ENCODE results near the gene INSIG2. TPM values are rescaled to one million over a fixed set of nuclear protein-coding genes. Genes with fewer than 3 reads are reported as not detected.

Gene INSIG2
- total and polyA plus RNA-seq, 12 donors: 5.6 to 19.3 (median 13.5) TPM

- Histone ChIP-seq H3K27me3 (peaks cover 0 to 76% (median 50%) of the 10 kb centered on the region in 7 donors), H3K4me3 (no peak overlapping the region), H3K9me3 (no peaks in the 10 kb centered on the region), H3K4me1 (peaks cover 0 to 34% (median 0%) of the 10 kb centered on the region in 9 donors), H3K36me3 (no peaks in the 10 kb centered on the region), H3K27ac (no peak overlapping the region)
- DNase-seq: no peak
- no peak for ATAC-seq
- WGBS, 2 donors: 82 to 87% methylated on average over 2 of the region's 2 CpGs
- no peak for TF ChIP-seq CTCF (IDR thresholded peaks at IDR 0.05)
- intact Hi-C loops (cut with DNase I): loop anchor here in 1 of 10 donors (5.0 kb wide), 1 partner anchor 806 kb away; no protein-coding TSS in a partner anchor
These were observed 37.3 kb upstream of the INSIG2 start for GRCh38 chr2:118050974-118051373.

GRCh38 chr2:118051826-118052358 is 36.4 kb upstream of the INSIG2 start:
- ATAC-seq (no peak), DNase-seq (no peak)
- peaks cover 0 to 39% (median 0%) of the 10 kb centered on the region in 9 donors for H3K4me1 ChIP-seq
- H3K27me3 ChIP-seq: peaks cover 0 to 78% (median 47%) of the 10 kb centered on the region in 7 donors
- intact Hi-C loops (cut with DNase I): loop anchor here in 1 of 10 donors (5.0 kb wide), 1 partner anchor 805 kb away; no protein-coding TSS in a partner anchor
- 90 to 93% methylated on average over 3 of the region's 3 CpGs for WGBS, 2 donors
- no peaks in the 10 kb centered on the region for H3K9me3 ChIP-seq
- no peak for TF ChIP-seq CTCF (IDR thresholded peaks at IDR 0.05)
- H3K27ac ChIP-seq: no peak overlapping the region
- no peaks in the 10 kb centered on the region for H3K36me3 ChIP-seq
- no peak overlapping the region for H3K4me3 ChIP-seq

- H3K27me3 ChIP-seq: peaks cover 0 to 79% (median 47%) of the 10 kb centered on the region in 7 donors
- TF ChIP-seq CTCF (IDR thresholded peaks at IDR 0.05): no peak
These were observed 35.8 kb upstream of the INSIG2 start for GRCh38 chr2:118052474-118052873.

GRCh38 chr2:118053681-118054080 is 34.6 kb upstream of the INSIG2 start:
- no peak for DNase-seq
- intact Hi-C loops (cut with DNase I): loop anchor here in 1 of 10 donors (5.0 kb wide), 1 partner anchor 804 kb away; no protein-coding TSS in a partner anchor
- 80 to 85% methylated on average over 7 of the region's 7 CpGs for WGBS, 2 donors
- no peak overlapping the region for H3K27ac ChIP-seq
- no peaks in the 10 kb centered on the region for H3K9me3 ChIP-seq
- H3K27me3 ChIP-seq: peaks cover 0 to 80% (median 43%) of the 10 kb centered on the region in 7 donors
- no peak overlapping the region for H3K4me3 ChIP-seq
- no peak for ATAC-seq
- peaks cover 0 to 38% (median 0%) of the 10 kb centered on the region in 9 donors for H3K4me1 ChIP-seq
- TF ChIP-seq CTCF (IDR thresholded peaks at IDR 0.05): no peak
- H3K36me3 ChIP-seq: no peaks in the 10 kb centered on the region

More at GRCh38 chr2:118052474-118052873, 35.8 kb upstream of the INSIG2 start:
- no peak overlapping the region for H3K27ac ChIP-seq
- 74 to 84% methylated on average over 2 of the region's 2 CpGs for WGBS, 2 donors
- peaks cover 0 to 39% (median 0%) of the 10 kb centered on the region in 9 donors for H3K4me1 ChIP-seq
- intact Hi-C loops (cut with DNase I): loop anchor here in 1 of 10 donors (5.0 kb wide), 1 partner anchor 805 kb away; no protein-coding TSS in a partner anchor
- DNase-seq (no peak), ATAC-seq (no peak)
- H3K4me3 ChIP-seq: no peak overlapping the region
- no peaks in the 10 kb centered on the region for H3K36me3 ChIP-seq
- no peaks in the 10 kb centered on the region for H3K9me3 ChIP-seq
